GM12878 (cell line): ENCODE data around the gene SLC25A42.
A peak's percentile ranks its signal among the peaks of the same experiment; 100 is the strongest.

Source experiments
- BHLHE40 ChIP-seq, 2 experiments: fragments of 450-650 bp in 1 of 2; IDR thresholded peaks; 2 replicates each; pipeline ENCODE4 v1.6.1; 2011 to 2017; ENCODE audit warnings: low read depth in 2 of 2, borderline replicate concordance in 1 of 2, improper control_type of control experiment in 1 of 2, low read length in 1 of 2, mild to moderate bottlenecking in 1 of 2
- POLR2A ChIP-seq: IDR thresholded peaks from 2 replicates; pipeline ENCODE4 v1.6.1; 2011; ENCODE audit warnings: low read depth, mild to moderate bottlenecking, low read length
- RFX5 ChIP-seq: IDR thresholded peaks from 2 replicates; pipeline ENCODE4 v1.6.1; 2011; ENCODE audit warnings: low read depth, low read length, improper control_type of control experiment
- TCF12 ChIP-seq: IDR thresholded peaks from 2 replicates; pipeline ENCODE4 v1.6.1; 2011; ENCODE audit warnings: low read depth, mild to moderate bottlenecking, low read length
- TF ChIP-seq, protein P1 (sequence below), 3 experiments: IDR thresholded peaks in 2 of 3; conservative IDR thresholded peaks in 1 of 3; 2 replicates each; pipeline ENCODE4 v1.5.1; 2011; ENCODE audit warnings: low read depth in 3 of 3, low read length in 3 of 3, mild to moderate bottlenecking in 3 of 3, control low read depth in 2 of 3, moderate library complexity in 2 of 3, inconsistent platforms in 1 of 3, mixed read lengths in 1 of 3; ENCODE audit not compliant: control insufficient read depth in 2 of 3, insufficient read depth in 1 of 3; ENCODE audit errors: extremely low read depth in 1 of 3

DNA sequence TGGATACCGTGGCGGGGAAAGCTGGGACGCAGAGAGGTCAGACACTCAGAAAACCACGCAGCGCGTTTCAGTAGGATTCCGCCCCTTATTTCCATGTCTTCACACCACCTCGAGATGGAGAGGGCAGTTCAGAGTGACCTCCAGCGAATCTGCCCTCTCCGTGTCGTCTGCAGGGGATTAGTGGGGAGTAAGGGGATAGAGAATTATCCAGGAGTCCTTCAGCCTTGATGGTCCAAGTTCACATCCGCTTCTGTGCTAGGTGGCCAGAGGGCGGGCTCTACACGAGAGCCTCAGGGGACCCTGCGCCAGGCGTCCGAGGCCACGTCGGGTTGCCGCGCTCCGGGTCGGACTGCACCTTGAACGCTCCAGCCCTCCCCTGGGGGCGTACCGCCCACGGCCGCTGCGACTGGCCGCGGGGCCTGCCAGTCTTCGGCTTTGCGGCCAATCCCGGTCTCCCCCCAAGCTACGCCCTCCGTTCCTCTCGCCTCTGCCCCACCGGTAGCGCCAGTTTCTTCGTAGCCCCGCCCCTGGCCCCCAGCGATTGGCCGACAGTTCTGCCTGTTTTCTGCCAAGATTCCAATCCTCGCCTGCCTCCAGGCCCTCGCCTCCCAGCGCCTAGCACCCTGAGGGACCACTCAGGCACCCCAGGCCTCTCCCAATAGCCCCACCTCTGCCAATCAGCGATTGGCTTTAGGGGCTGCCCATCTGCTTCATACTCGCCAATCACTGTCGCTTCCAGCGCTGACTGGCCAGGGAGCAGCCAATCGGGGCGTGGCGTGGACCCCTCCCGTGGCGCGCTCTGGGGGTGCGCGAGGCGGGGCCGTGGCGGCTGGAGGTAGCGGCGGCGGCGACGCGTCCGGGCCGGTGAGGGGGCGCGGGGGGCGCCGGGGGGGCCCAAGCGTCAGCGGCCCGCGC is at the start of gene SLC25A42:
- TF ChIP-seq TCF12: 0 out of 2 replicates have a peak, but pooled peaks have one; percentile 13
- TF ChIP-seq POLR2A: peak; percentile 73
- TF ChIP-seq, protein P1, sequence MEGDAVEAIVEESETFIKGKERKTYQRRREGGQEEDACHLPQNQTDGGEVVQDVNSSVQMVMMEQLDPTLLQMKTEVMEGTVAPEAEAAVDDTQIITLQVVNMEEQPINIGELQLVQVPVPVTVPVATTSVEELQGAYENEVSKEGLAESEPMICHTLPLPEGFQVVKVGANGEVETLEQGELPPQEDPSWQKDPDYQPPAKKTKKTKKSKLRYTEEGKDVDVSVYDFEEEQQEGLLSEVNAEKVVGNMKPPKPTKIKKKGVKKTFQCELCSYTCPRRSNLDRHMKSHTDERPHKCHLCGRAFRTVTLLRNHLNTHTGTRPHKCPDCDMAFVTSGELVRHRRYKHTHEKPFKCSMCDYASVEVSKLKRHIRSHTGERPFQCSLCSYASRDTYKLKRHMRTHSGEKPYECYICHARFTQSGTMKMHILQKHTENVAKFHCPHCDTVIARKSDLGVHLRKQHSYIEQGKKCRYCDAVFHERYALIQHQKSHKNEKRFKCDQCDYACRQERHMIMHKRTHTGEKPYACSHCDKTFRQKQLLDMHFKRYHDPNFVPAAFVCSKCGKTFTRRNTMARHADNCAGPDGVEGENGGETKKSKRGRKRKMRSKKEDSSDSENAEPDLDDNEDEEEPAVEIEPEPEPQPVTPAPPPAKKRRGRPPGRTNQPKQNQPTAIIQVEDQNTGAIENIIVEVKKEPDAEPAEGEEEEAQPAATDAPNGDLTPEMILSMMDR (IDR thresholded peaks at IDR 0.05 in 2 of 3, conservative IDR thresholded peaks at IDR 0.05 in 1 of 3; ENCODE audit: control insufficient read depth in 2 of 3, extremely low read depth in 1 of 3, insufficient read depth in 1 of 3, low read depth in 3 of 3, low read length in 3 of 3): no peak
- peak; percentile 71 for TF ChIP-seq RFX5
- TF ChIP-seq BHLHE40 (IDR thresholded peaks at IDR 0.05; ENCODE audit: borderline replicate concordance in 1 of 2, low read depth in 2 of 2, low read length in 1 of 2): peak in 1 of 2 experiments; percentile 67; a peak in 2 of 4 replicates
